ENCODE data around the gene ARL4D.
"Not testable (repeated sequence)": the region's sequence is repeated elsewhere in the genome, so short reads cannot be mapped to it uniquely, and the experiment has no call there.

The ARL4D gene

GRCh38 chr17:43363181-43363925 is 35.4 kb upstream of the ARL4D start:
- no peak for DNase-seq (ENCODE audit: low read depth)
- TF ChIP-seq CTCF (conservative IDR thresholded peaks at IDR 0.05; ENCODE audit: control insufficient read depth, insufficient read depth, low read depth, low read length), result no peak
- no peak overlapping the region for H3K4me3 ChIP-seq (ENCODE audit: control insufficient read depth, low read depth, low read length)

- no peak for TF ChIP-seq CTCF (conservative IDR thresholded peaks at IDR 0.05; ENCODE audit: control insufficient read depth, insufficient read depth, low read depth, low read length)
- H3K4me3 ChIP-seq (ENCODE audit: control insufficient read depth, low read depth, low read length), result no peak overlapping the region
- no peak for DNase-seq (ENCODE audit: low read depth)
Observed at GRCh38 chr17:43363926-43364285, 34.9 kb upstream of the ARL4D start.

GRCh38 chr17:43365356-43365755 is 33.4 kb upstream of the ARL4D start:
- DNase-seq (ENCODE audit: low read depth), result no peak
- TF ChIP-seq CTCF (conservative IDR thresholded peaks at IDR 0.05; ENCODE audit: control insufficient read depth, insufficient read depth, low read depth, low read length), result peak; percentile 28
- no peak overlapping the region for H3K4me3 ChIP-seq (ENCODE audit: control insufficient read depth, low read depth, low read length)

GRCh38 chr17:43365921-43366320 is 32.9 kb upstream of the ARL4D start:
- DNase-seq (ENCODE audit: low read depth); H3K4me3 ChIP-seq (ENCODE audit: control insufficient read depth, low read depth, low read length): not testable (repeated sequence)

GRCh38 chr17:43366891-43367736 is 31.7 kb upstream of the ARL4D start:
- H3K4me3 ChIP-seq (ENCODE audit: control insufficient read depth, low read depth, low read length), result no peak overlapping the region
- TF ChIP-seq CTCF (conservative IDR thresholded peaks at IDR 0.05; ENCODE audit: control insufficient read depth, insufficient read depth, low read depth, low read length), result no peak
- no peak for DNase-seq (ENCODE audit: low read depth)

- peak overlapping the region; percentile 38 for H3K4me3 ChIP-seq (ENCODE audit: control insufficient read depth, low read depth, low read length)
- no peak for TF ChIP-seq CTCF (conservative IDR thresholded peaks at IDR 0.05; ENCODE audit: control insufficient read depth, insufficient read depth, low read depth, low read length)
- DNase-seq (ENCODE audit: low read depth), result peak; percentile 87
Observed at GRCh38 chr17:43367737-43368242, 31.0 kb upstream of the ARL4D start.
